Embryonic facial prominence (tissue), 1 donor: ENCODE measurements around the gene COTL1.
"Not testable (repeated sequence)": the region's sequence is repeated elsewhere in the genome, so short reads cannot be mapped to it uniquely, and the experiment has no call there.

Source experiments
- DNase-seq: peaks from one replicate; pipeline ENCODE4 v3.0.0-alpha.2; 2016; ENCODE audit errors: extremely low spot score

Gene COTL1

DNA sequence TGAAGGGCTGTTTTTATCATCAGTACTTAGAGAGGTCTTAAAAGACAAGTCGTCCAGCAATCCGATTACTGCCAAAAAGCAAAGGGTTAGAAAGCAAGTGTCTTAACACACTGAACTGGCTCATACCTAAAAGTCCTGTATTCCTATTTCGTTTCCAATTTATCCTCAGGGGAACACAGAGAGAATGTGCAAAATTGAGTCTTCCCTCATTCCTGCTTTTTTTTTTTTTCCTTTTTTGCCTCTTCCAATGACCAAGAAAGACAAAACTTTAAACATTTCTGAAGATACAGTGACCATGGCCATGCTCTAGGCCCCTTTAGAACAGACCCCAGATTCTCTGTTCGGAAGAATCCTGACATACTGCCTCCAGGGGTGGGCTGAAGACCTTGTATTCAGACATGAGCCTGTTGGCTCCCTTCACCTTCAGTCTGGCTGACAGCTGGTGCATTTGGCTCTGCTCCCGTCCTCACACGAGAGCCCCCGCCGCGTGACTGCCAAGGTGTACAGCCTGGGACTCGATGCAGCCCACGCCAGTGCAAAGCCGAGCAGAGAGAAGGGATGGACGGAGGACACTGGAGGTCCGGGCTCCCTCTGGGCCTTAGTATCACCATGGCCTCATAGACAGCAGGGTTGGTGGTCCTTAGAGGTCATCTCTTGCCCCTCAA, 47.0 kb downstream of the COTL1 start:
- no peak for DNase-seq

DNA sequence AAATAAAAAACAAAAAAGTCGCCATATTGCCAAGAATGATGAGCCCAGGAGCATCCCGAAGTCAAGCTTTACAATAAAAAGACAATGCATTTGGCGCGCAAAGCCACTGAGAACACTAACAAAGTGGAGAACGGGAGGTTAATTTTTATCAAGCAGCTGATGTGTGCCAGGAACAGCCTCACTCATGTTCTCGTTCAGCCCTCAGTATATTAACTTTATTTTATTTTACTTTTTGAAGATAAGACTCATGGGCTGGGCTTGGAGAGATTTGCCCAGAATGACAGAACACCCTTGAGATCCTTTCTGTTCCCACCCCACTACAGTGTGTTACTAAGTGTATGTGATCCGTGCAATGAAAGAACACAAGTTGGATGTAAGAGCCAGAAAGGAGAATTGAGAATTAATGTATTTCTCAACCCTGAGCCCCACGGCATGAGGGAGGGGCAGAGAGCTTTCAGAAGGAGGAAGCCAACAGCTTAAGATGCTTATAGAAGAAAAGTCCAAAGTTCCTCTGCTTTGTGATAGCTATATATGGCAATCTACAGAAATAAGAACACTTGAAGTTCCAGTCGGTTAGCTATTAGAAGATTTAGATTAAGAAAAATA, 48.4 kb downstream of the COTL1 start:
- DNase-seq, result no peak

DNA sequence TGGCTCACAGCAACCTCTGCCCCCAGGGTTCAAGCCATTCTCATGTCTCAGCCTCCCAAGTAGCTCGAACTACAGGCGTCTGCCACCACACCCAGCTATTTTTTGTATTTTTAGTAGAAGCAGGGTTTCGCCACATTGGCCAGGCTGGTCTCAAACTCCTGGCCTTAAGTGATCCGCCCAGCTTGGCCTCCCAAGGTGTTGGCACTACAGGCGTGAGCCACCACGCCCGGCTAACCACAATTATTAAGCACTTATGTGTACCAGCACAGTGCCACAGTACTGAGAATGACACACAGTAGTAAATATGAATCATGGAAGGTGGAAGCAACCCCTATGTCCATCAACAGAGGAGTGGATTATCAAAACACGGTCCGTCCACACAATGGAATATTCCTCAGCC, 49.8 kb downstream of the COTL1 start:
- no peak for DNase-seq

DNA sequence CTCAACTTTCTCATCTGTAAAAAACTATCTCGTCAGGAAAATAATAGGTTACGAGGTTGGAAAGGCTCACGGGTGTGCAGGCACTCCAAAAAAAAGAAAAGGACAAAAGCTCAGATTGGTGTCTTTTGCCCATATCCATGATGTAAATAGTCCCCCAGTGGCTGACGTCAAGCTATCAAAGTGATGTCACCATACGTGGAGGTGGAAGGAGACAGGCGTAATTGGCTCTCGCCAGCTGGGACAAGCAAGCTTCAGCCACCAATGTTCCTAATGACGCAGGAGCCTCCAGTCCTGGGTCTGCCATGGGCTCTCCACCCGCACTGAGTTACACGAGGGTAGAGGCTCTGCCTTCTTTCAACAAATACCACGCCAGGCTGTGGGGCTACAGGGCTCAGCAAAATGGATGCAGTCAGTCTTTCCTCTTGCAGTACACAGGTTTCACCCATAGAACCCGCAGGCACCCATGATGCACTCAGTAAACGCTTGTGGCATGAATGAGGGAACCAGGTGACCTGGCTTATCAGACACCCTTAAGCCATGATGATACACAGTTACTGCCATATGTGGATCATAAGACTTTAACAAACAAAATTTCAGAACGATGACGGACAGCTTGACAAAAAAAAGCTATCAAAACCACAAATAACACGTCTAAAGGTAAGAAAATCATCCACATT, 50.5 kb downstream of the COTL1 start:
- no peak for DNase-seq

DNA sequence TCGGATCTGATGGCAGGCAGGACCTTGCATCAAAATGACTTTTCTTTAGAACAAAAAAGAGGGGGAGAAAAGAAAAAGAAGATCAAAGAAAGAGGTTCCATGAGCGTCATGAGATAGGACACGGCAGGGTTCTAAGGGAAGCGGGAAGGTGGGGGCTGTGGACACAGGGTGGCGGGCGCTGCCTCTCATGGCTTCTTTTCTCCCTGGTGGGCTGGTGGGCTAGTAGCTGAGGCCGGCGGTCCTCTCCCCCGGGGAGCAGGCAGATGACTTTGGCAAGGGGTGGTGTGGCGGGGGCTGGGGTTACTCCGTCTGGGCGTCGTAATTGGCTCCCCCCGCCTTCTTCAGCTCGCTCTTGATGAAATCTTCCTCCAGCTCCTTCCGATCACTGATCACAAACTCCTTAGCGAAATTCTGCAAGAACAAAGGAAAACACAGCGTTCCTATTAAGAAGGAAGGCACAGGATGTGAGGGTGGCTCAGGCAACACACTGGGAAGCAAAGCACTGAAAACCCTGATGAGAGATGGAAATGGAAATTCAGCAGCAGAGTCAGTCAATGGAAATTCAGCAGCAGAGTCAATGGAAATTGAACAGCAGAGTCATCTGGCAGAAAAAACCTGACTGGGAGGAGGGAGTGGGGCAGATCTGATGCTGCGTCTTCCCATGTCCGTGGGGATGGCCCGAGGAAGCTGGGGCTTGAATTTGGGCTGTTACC, 51.2 kb downstream of the COTL1 start:
- no peak for DNase-seq

DNA sequence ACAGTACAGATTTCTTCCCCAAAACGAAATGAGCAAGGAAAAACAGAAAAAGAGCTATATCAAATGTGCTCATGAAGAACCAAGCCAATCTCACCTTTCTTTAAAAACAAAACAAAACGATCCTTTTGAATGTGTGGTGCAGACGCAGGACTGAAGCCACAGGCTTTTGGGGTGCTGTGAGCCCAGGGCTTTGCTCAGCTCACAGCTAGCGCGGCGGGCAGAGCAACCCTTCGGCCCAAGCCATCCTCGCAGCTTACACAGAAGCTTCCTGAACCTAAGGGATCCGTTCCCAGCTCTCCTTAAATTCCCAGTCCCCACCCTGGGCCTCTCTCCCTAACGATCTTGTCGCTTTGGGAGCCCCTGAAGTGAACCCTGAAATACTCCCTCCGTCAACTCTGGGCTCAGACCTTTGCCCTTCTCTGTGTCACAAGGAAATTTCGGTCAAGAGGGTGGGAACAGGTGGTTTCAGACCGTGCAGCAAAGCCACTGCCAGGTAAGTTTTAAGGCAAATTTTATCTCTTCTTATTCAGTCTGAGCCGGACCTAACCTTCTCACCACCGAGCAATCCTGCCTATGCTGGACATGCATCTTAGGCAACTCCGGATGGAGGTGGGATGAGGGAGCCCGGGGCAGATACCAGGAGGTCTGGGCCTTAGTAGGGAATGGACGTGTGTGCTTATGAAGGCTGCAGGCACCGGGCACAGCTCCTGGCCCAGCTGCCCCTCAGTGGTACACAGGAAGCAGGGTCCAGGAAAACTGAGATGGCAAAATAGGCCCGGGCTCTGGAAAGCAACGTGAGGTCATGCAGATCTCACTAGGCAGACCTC, 52.0 kb downstream of the COTL1 start:
- no peak for DNase-seq

DNA sequence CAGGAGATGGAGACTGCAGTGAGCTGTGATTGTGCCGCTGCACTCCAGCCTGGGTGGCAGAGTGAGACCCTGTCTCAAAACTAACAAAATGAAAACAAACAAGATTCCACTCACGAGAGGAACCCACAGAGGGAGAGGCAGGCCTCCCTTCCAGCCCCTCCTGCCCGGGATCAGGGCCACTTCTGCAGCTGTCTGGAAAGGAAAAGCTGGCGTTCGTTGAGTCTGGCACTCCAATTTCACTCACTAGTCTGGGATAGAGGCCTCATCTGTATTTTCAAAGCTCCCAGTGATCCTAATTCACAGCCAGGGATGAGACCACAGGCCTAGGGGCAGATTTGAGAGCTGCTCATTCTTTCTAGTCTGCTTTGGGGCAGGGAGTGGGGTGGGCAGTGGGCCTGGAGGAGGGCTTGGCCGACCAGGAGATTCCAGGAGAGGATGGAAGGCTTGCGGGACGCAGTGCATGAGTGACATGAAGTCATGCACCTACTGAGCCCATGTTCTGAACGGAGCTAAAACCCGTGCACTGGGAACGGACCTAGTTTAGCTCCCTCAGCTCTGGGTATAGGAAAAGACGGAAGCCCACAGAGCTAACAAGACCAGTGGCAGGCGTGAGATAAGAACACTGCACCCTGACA, 54.0 kb downstream of the COTL1 start:
- no peak for DNase-seq

DNA sequence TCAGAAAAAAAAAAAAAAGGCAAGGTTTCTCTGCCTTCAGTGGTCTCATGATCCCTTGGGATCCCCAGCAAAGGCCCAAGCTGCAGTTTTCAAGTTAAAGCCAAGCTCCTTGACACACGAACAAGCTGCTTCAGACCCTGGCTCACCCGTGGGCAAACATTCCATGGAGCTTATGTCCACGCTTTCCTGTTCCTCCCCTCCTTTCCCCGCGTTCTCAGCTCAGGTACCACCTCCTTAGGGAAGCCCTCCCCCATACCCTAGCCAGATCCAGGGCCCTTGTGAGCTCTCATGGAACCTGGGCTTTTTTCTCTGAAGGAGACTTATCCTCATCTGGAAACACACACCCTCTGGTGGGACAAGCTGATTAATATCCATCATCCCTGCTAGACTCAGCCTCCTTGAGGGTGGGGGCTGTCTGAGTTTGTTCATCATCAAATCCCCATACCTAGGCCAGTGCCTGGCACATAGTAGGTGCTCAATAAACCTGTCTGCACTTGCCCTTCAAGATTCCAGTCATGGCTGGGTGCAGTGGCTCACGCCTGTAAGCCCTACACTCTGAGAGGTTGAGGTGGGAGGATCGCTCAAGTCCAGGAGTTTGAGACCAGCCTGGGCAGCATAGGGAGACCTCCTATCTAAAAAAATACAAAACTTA, 54.7 kb downstream of the COTL1 start:
- DNase-seq, result no peak

DNA sequence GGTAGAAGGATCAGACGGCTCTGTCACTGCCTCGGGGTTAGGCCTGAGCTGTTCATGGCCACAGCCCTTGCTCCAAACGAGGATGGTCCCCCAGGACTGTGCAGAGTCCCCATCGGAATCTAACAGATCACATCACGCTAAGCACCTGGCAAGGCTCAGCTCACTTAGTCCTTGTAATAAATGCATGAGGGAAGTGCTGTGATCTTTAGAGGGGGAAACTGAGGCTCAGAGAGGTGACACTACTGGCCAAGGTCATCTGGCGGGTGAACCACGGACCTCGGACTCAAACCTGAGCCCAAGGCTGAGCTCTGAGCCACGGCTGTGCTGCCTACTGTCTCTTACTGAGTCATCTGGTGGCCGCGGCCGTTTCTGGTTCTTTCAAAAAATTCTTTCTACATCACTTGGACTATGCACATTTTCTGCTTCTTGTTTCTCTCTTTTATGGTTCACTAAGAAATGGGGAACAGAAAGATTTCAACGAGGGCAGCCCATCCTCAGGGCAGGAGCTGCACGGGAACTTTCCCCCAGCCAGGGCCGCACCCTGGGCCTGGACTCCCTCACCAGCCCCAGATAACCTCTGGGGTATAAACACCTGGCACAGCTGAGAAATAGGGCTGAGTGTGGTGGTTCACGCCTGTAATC, 55.6 kb downstream of the COTL1 start:
- DNase-seq, result no peak

DNA sequence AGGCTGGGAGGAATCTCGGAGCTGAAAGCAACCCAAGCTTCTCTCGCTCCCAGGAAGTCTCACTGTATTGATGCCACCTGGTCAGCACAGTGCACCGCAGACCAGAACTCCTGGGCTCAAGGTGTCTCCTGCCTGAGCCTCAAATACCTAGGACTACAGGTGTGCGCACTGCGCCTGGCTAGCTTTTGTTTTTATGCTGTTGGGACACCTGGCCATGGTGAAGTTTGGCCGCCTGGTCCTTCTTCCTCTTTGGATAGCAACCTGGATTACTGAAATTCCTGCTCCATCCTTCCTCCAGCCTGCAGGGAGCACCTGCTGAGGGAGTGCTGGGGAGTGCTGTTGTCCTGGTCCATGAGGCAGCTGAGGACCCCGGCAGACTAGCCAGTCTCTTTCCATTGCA, 56.6 kb downstream of the COTL1 start:
- DNase-seq, result no peak

DNA sequence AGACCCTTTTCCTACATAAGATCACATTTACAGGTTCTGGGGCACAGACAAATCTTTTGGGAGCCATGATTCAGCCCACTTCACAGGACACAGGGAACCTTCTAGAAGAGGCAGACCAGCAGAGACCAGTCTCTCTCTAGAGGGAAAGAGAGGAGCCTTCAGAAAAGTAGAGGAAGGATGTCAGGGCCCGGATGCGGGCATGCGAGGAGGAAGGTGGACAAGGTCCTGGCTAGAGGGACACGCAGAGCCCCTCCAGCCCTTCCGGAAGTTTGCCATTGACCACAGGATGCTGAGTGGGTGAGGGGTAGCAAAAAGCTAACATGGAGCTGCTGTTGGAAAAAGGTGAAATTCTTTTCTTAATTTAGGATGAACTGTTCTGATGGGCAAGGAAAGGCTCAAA, 57.6 kb downstream of the COTL1 start:
- DNase-seq, result no peak

DNA sequence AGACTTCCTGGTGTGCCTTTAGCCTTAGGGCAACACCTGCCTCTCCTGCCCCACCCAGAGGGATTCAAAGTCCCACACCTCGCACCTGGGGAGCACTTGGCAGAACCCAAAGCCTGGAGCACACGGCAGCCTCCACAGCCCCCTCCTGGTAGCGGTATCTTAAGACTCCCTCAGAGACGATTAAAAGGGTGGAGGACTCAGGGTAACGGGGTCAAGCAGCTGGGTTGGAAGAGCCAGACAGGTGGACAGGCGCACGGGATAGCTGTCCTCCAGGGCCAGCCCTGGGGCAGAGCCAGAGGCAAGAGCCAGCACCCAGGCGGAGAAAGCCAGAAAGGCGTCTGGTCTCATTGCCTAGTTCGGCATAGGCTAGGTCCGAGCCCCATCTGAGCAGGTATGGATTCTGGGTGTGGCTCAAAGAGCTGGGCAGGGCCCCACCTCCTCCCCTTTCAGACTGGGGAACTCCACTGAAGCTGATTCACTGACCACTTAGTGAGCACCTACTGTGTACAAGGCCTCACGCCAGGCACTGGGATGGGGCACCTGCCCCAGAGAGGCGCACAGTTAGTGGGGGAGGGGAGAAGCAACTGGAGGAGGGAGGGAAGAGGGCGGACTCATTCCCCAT, 58.5 kb downstream of the COTL1 start:
- no peak for DNase-seq

DNA sequence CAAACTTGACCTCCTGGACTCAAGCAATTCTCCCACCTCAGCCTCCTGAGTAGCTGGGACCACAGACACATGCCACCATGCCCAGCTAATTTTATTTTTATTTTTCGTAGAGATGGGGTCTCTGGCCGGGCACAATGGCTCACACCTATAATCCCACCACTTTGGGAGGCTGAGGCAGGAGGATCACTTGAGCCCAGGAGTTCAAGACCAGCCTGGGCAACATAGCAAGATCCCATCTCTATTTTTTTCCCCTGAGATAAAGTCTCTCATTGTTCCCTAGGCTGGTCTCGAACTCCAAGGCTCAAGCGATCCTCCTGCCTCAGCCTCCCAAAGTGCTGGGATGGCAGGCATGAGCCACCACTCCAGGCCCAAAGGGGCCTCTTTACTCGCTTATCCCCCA, 59.0 kb downstream of the COTL1 start:
- DNase-seq, result not testable (repeated sequence)

DNA sequence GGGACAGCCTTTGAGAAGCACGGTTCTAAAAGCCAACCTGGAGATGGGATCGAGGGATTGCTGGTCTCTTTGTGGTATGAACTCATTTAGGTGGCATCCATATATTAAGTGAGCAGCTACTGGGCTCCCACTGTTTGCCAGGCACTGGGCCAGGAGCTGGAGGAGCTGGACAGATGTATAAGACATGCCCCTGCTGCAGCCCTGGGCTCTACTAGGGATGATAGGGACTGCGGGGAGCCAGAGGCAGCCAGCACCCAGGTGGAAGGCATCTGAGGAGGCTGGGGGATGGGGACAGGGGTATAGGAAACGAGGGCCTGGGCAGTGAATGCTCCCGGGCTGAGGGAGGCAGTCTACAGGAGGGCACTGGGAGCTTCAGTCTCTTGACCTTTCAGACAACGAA, 60.4 kb downstream of the COTL1 start:
- no peak for DNase-seq

DNA sequence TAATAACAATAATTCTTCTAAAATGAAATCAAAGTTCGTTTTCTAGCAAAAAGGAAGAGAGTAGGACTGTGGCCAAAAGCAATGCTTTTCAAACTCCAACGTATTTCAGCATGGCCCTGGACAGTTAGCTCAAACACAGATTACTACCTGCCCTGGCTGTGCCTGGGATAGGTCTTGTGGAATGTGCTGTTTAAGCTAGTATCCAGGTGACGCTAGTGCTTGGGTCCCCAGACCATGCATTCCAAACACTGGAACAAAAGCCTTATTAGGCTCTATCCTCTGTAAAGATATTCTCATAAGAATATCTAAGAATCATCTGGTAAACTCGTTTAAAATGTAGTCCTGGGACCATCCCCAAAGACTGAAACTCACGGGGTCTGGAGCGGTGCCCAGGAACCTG, 60.8 kb downstream of the COTL1 start:
- no peak for DNase-seq

DNA sequence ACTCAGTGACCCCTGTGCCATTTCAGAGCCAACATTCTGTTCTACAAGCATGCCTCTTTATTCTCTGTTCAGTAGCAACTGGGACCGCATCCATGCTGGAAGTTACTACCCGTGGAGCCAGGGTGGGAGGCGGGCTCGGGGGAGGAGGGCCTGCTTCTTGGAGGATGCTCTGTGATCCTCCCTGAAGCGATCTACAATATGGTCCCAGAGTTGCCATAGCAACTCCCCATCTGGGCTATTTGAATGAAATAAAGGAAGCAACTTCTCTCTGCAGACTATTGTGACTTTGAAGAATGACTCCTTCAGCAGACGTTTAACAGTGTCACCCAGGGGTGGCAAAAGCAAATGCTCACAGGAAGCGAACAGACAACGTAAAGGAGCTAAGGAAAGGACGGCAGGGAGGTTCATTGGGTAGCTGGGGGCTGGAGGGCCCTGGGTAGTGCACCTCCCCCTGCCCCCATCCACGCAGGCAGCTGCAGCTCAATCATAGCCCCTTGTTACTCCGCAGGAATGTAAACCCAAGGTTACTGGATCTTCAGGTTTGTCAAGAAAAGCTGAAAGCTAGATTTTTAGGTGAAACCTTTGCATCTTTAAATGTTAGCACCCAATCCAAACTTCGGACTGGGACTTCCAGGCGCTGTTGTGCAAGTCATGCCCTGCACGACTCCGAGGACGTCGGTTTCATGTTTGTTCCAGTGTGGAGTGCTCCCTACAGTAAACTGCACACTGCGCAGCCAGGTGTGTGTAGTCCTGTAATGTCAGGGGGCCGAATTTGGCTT, 62.3 kb downstream of the COTL1 start:
- DNase-seq, result no peak

DNA sequence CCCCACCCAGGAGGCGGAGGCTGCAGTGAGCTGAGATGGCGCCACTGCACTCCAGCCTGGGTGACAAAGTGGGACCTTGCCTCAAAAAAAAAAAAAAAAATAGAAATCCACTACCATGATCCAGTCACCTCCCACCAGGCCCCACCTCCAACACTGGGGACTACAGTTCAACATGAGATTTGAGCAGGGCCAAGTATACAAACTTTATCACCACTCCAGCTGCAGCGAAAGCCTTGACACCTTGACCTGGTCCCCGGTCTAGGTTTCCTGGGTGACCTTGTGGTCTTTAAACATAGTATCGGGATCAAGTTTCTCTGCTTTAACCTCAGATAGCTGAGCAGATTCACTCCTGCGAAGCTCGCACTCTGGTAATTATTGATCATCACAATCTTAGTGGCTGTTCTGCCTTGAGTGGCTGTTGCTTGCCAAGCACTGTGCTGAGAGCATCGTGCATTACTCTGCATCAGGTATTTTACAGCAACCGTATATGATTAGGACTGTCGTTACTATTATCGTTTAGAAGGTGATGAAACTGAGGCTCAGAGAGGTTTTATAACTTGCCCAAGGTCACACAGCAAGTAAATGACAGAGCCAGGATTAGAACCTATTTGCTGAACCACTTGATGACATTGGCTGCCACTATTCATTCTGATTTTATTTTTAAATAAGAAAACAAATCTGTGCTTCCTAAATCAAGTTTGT, 63.1 kb downstream of the COTL1 start:
- no peak for DNase-seq

DNA sequence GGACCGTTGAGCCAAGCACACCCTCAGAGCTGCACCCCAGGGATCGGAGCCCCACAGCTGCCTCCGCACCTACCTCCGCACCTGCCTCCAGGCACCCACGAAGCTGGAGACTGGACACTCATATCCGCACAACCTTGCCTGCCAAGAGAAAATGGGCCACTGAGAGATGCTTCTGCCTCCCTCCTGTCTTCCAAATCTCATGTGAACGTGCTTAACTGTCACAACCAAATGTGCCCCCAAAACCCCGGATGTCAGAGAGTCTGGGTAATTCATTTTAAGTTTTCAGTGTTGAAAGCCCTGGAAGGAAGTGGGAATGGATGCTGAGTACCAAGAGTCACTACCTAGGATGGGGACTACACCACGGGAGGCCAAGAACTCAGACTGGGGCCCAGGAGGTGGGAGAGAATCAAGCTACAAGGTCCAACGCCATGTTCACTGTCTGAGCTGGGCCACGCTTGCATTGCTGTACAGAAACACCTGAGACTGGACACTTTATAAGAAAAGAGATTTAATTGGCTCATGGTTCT, 63.9 kb downstream of the COTL1 start:
- no peak for DNase-seq
